ENCODE data around the gene AHSG.

GRCh38 chr3:186613637-186614265 is 891 bp downstream of the AHSG start:
- TF ChIP-seq, protein P1, sequence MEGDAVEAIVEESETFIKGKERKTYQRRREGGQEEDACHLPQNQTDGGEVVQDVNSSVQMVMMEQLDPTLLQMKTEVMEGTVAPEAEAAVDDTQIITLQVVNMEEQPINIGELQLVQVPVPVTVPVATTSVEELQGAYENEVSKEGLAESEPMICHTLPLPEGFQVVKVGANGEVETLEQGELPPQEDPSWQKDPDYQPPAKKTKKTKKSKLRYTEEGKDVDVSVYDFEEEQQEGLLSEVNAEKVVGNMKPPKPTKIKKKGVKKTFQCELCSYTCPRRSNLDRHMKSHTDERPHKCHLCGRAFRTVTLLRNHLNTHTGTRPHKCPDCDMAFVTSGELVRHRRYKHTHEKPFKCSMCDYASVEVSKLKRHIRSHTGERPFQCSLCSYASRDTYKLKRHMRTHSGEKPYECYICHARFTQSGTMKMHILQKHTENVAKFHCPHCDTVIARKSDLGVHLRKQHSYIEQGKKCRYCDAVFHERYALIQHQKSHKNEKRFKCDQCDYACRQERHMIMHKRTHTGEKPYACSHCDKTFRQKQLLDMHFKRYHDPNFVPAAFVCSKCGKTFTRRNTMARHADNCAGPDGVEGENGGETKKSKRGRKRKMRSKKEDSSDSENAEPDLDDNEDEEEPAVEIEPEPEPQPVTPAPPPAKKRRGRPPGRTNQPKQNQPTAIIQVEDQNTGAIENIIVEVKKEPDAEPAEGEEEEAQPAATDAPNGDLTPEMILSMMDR (IDR thresholded peaks at IDR 0.05) = no peak
- TF ChIP-seq ZFX (IDR thresholded peaks at IDR 0.05; ENCODE audit: borderline replicate concordance) = no peak

Data from 22Rv1 (cell line).